ENCODE results near the gene ATP12A.

DNA sequence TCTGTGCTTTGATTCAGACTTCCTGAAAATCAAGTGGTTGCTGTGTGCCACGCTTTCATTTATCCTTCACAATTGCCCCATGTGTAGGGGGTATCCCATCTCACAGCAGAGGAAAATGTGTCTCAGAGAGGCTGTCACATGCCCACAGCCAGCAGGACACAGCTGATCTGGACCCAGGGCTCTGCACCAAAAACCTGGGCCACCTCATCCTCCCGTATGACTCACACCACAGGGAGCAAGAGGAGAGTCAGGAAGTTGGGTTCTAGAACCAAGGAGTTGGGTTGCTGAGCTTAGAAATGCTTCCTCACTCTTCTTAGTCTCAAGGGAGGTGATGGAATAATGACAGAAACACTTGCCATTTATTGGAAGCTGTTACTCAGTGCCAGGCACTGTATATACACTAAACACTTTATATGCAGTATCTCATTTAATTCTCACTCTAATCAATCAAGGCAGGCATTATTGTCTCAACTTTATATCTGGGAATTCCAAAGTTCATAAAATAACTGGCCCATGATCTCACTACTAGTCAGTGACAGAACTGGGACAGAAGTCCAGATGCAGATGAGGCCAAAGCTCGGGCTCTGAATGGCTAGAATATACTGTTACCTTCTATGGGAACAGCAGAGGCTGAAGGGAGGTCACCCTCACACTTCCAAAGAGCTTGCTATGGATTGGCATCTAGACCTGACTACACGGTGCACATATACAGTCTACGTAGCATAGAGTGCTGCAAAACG lies 47.7 kb upstream of the ATP12A start:
- TF ChIP-seq, protein P1, sequence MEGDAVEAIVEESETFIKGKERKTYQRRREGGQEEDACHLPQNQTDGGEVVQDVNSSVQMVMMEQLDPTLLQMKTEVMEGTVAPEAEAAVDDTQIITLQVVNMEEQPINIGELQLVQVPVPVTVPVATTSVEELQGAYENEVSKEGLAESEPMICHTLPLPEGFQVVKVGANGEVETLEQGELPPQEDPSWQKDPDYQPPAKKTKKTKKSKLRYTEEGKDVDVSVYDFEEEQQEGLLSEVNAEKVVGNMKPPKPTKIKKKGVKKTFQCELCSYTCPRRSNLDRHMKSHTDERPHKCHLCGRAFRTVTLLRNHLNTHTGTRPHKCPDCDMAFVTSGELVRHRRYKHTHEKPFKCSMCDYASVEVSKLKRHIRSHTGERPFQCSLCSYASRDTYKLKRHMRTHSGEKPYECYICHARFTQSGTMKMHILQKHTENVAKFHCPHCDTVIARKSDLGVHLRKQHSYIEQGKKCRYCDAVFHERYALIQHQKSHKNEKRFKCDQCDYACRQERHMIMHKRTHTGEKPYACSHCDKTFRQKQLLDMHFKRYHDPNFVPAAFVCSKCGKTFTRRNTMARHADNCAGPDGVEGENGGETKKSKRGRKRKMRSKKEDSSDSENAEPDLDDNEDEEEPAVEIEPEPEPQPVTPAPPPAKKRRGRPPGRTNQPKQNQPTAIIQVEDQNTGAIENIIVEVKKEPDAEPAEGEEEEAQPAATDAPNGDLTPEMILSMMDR (IDR thresholded peaks at IDR 0.05; ENCODE audit: low read length), result no peak
- TF ChIP-seq EZH2phosphoT487 (IDR thresholded peaks at IDR 0.05; ENCODE audit: low read length) (no peak), EZH2 (optimal IDR thresholded peaks at IDR 0.05; ENCODE audit: low read depth, low read length) (no peak)
